GM12878 (cell line): ENCODE results near the gene TNK2. TPM values are rescaled to one million over a fixed set of nuclear protein-coding genes. Genes with fewer than 3 reads are reported as not detected.

Experiments used
- ATAC-seq: fragments of 200-7000 bp; cut with Tn5 transposase; 3 replicates; pipeline ENCODE4 v1.9.1; 2020; ENCODE audit warnings: mild to moderate bottlenecking, moderate library complexity
- BruUV-seq: library from RNA; stranded (reverse); fragments of 400-500 nt; replicated peaks from 2 replicates; lab custom pipeline; 2021; lab: Mats Ljungman, UMichigan
- CTCF ChIA-PET: fragments of 300-600 bp; sonication (Branson Sonifier 250); formaldehyde crosslinking; extraction: SDS; loops from one replicate; lab custom pipeline; 2021; ENCODE audit warnings: inconsistent platforms; lab: Yijun Ruan, JAX
- POLR2A ChIA-PET: fragments of 350-600 bp; formaldehyde crosslinking; extraction: SDS; loops from one replicate; lab custom pipeline; 2021; ENCODE audit warnings: inconsistent platforms; lab: Charles Lee
- RAD21 ChIA-PET: fragments of 300-600 bp; sonication (Branson Sonifier 250); formaldehyde crosslinking; loops from one replicate; lab custom pipeline; 2023; ENCODE audit warnings: antibody characterized with exemption; ENCODE audit not compliant: unreplicated experiment; lab: Charles Lee
- SMC1A ChIA-PET: fragments of 300-600 bp; sonication (Branson Sonifier 250); formaldehyde crosslinking; loops from one replicate; lab custom pipeline; 2023; ENCODE audit not compliant: unreplicated experiment, uncharacterized antibody; lab: Charles Lee
- DNase-seq: peaks from one replicate; pipeline ENCODE4 v3.0.0-alpha.2; 2011; ENCODE audit warnings: low read depth, low spot score
- FAIRE-seq: peaks from 3 replicates; lab custom pipeline; 2011; peaks lifted over from hg19 to GRCh38; lab: Jason Lieb, UNC
- H2AFZ ChIP-seq: 2 replicates; pipeline ENCODE4 v1.6.0; 2011; ENCODE audit warnings: low read depth, low read length, control low read depth; ENCODE audit not compliant: control insufficient read depth
- H3K27ac ChIP-seq: 2 replicates; pipeline ENCODE4 v1.5.1; 2011; ENCODE audit warnings: control low read depth; ENCODE audit not compliant: control insufficient read depth, insufficient read depth
- H3K27me3 ChIP-seq, 2 experiments: replicated peaks in 1 of 2; 2 replicates each; pipeline versions ENCODE4 v1.6.0 to v1.6.1; 2011; ENCODE audit warnings: low read length in 1 of 2; ENCODE audit not compliant: control insufficient read depth in 2 of 2, insufficient read depth in 2 of 2
- H3K36me3 ChIP-seq, 2 experiments: 2 replicates each; pipeline ENCODE4 v1.5.1; 2011; ENCODE audit warnings: low read length in 1 of 2; ENCODE audit not compliant: control insufficient read depth in 2 of 2, insufficient read depth in 2 of 2
- H3K4me1 ChIP-seq: 2 replicates; pipeline ENCODE4 v1.6.1; 2011; ENCODE audit warnings: mild to moderate bottlenecking, low read length, moderate library complexity, mixed read lengths; ENCODE audit not compliant: control insufficient read depth, insufficient read depth
- H3K4me2 ChIP-seq: 2 replicates; pipeline ENCODE4 v1.6.0; 2011; ENCODE audit warnings: control low read depth; ENCODE audit not compliant: control insufficient read depth, insufficient read depth
- H3K4me3 ChIP-seq: fragments of 200-600 bp; sonication (generic); 2 replicates; pipeline ENCODE4 v1.5.1; 2016
- H3K79me2 ChIP-seq: 2 replicates; pipeline ENCODE4 v1.6.0; 2011; ENCODE audit warnings: low read length; ENCODE audit not compliant: control insufficient read depth, insufficient read depth
- H3K9ac ChIP-seq: 2 replicates; pipeline ENCODE4 v1.8.0; 2011; ENCODE audit warnings: low read length, control low read depth, mixed read lengths; ENCODE audit not compliant: control insufficient read depth, insufficient read depth
- H3K9me3 ChIP-seq: replicated peaks from 3 replicates; pipeline ENCODE4 v1.5.1; 2011; ENCODE audit warnings: mild to moderate bottlenecking, low read length; ENCODE audit not compliant: control insufficient read depth, insufficient read depth
- H4K20me1 ChIP-seq: 2 replicates; pipeline ENCODE4 v1.6.0; 2011; ENCODE audit not compliant: control insufficient read depth, insufficient read depth
- CBFB ChIP-seq: IDR thresholded peaks from 2 replicates; pipeline ENCODE4 v1.6.1; 2016; ENCODE audit warnings: antibody characterized with exemption, low read depth
- CHD1 ChIP-seq: IDR thresholded peaks from 2 replicates; pipeline ENCODE4 v1.6.1; 2012; ENCODE audit warnings: low read depth, low read length, improper control_type of control experiment
- CREM ChIP-seq: IDR thresholded peaks from 2 replicates; pipeline ENCODE4 v1.6.1; 2014; ENCODE audit warnings: antibody characterized with exemption, low read depth
- IKZF2 ChIP-seq, 2 experiments: fragments of 450-650 bp; IDR thresholded peaks; 2 replicates each; pipeline ENCODE4 v1.6.1; 2017; ENCODE audit warnings: mild to moderate bottlenecking in 2 of 2, moderate library complexity in 2 of 2
- KLF5 ChIP-seq: fragments of 450-650 bp; IDR thresholded peaks from 2 replicates; pipeline ENCODE4 v1.6.1; 2014; ENCODE audit warnings: mild to moderate bottlenecking; ENCODE audit not compliant: partially characterized antibody
- NBN ChIP-seq: fragments of 450-650 bp; IDR thresholded peaks from 2 replicates; pipeline ENCODE4 v1.6.1; 2016
- NRF1 ChIP-seq: conservative IDR thresholded peaks from 2 replicates; pipeline ENCODE4 v1.6.1; 2011; ENCODE audit warnings: mild to moderate bottlenecking, low read depth, low read length, improper control_type of control experiment
- PKNOX1 ChIP-seq: fragments of 450-650 bp; IDR thresholded peaks from 2 replicates; pipeline ENCODE4 v1.6.1; 2016; ENCODE audit warnings: mild to moderate bottlenecking
- RUNX3 ChIP-seq: IDR thresholded peaks from 2 replicates; pipeline ENCODE4 v1.6.1; 2012; ENCODE audit warnings: low read length, inconsistent platforms
- TAF1 ChIP-seq: IDR thresholded peaks from 2 replicates; pipeline ENCODE4 v1.6.1; 2011; ENCODE audit warnings: mild to moderate bottlenecking, low read depth, low read length, borderline replicate concordance
- WGBS: methylation state at CpG from one replicate; pipeline ENCODE4 v1.1.6; 2016; ENCODE audit warnings: low lambda C conversion rate; ENCODE audit not compliant: insufficient replicate concordance, insufficient coverage; ENCODE audit errors: missing lambda C conversion rate; 5-methylcytosine and 5-hydroxymethylcytosine counted together
- in situ Hi-C: fragments of 300-500 bp; cut with MboI; formaldehyde crosslinking; loops from 9 replicates; pipeline ENCODE4 v1.14.3; 2018; ENCODE audit warnings: mixed read lengths
- intact Hi-C: fragments of 100-400 bp; cut with micrococcal nuclease; formaldehyde crosslinking; loops from one replicate; pipeline ENCODE4 v1.14.2; 2022; ENCODE audit not compliant: unreplicated experiment
- polyA plus RNA-seq, 11 experiments: library from polyadenylated mRNA; depleted of rRNA in 4 of 11; unstranded in 6 of 11; stranded (reverse) in 5 of 11; fragments of >200 nt; fragmentation: Nextera tagmentation in 4 of 11; fragmentation: Illumina TruSeq in 1 of 11; extraction: Ambion mirVana in 4 of 11; extraction: Trizol in 1 of 11; gene quantifications; 1 replicate in 1 of 11; 2 replicates in 10 of 11; pipeline versions ENCODE4 v1.2.1 to v1.2.3, GENCODE V29; 2011 to 2016; ENCODE audit warnings: inconsistent platforms in 2 of 11, missing spikeins in 2 of 11, low read depth in 1 of 11
- total RNA-seq, 4 experiments: library from RNA; depleted of rRNA in 3 of 4; stranded (reverse); fragments of >200 nt in 3 of 4; fragmentation: Illumina TruSeq in 1 of 4; extraction: Trizol in 1 of 4; gene quantifications; 2 replicates each; pipeline versions ENCODE4 v1.2.1 to v1.2.3, GENCODE V29; 2013 to 2021
- TF ChIP-seq, protein P1 (sequence below): fragments of 150-350 bp; IDR thresholded peaks from 2 replicates; pipeline ENCODE4 v1.6.1; 2016; ENCODE audit warnings: low read depth, low read length

The TNK2 gene
- total and polyA plus RNA-seq, 10 of the 15 experiments (the other 5 are each of a cell fraction or from before 2014, with no cell fraction given) = 0.13 to 47.8 (median 10.8) TPM

DNA sequence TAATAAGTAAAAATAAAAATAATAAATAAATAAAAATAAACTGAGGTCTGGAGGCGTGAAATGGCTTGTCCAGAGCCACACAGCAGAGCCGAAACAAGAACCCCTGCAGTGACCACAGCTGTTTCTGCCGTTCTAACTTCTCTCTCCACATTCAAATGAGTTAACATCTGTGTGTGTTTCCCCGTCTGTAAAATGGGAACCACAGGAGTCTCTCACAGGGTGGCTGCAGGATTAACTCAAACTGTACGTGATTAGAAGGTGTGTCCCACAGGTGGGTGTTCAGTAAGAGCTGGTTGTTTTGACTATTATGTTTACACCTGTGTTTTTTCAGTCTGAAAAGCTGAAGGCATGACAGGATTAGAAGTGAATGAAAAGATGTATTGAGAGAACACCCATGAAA lies 69.6 kb downstream of the TNK2 start:
- no peak for DNase-seq
- RAD21 ChIA-PET = no interaction called here
- no peak overlapping the region for H3K4me3 ChIP-seq
- no peaks in the 10 kb centered on the region; the same call in 2 of the 3 replicates for H3K9me3 ChIP-seq
- intact Hi-C loops (no loop called here), in situ Hi-C loops (loop anchor here (5.0 kb wide), 1 partner anchor 81 kb away; no protein-coding TSS in a partner anchor)
- H3K27ac ChIP-seq = no peak overlapping the region
- under 1% methylated on average over 5 of the region's 5 CpGs for WGBS
- H3K4me2 ChIP-seq = peak overlapping the region; percentile 1; the same call in 1 of the 2 replicates
- H3K9ac ChIP-seq = no peak overlapping the region
- H3K4me1 ChIP-seq = peaks cover 10% of the 10 kb centered on the region
- FAIRE-seq = peak; percentile 88
- no TSS peak for BruUV-seq
- H3K27me3 ChIP-seq = no peaks in the 10 kb centered on the region; a peak in 2 of 4 replicates
- H4K20me1 ChIP-seq = no peaks in the 10 kb centered on the region
- POLR2A ChIA-PET = no interaction called here
- CTCF ChIA-PET = interaction anchor here (1.1 to 2.1 kb wide), 2 partner anchors 12 to 56 kb away, joined by 3 to 16 read pairs; no protein-coding TSS in a partner anchor
- SMC1A ChIA-PET = interaction anchor here (1.1 kb wide), 1 partner anchor 11 kb away, joined by 3 read pairs; no protein-coding TSS in a partner anchor
- peak; percentile 81 for ATAC-seq
- H2AFZ ChIP-seq = no peak overlapping the region
- no peaks in the 10 kb centered on the region for H3K79me2 ChIP-seq
- no peaks in the 10 kb centered on the region for H3K36me3 ChIP-seq
- TF ChIP-seq CBFB (no peak), CREM (no peak), KLF5 (no peak), RUNX3 (peak; percentile 60; the same call in 1 of the 2 replicates), PKNOX1 (peak; percentile 57)
- TF ChIP-seq, all 136 proteins: peak for 2

DNA sequence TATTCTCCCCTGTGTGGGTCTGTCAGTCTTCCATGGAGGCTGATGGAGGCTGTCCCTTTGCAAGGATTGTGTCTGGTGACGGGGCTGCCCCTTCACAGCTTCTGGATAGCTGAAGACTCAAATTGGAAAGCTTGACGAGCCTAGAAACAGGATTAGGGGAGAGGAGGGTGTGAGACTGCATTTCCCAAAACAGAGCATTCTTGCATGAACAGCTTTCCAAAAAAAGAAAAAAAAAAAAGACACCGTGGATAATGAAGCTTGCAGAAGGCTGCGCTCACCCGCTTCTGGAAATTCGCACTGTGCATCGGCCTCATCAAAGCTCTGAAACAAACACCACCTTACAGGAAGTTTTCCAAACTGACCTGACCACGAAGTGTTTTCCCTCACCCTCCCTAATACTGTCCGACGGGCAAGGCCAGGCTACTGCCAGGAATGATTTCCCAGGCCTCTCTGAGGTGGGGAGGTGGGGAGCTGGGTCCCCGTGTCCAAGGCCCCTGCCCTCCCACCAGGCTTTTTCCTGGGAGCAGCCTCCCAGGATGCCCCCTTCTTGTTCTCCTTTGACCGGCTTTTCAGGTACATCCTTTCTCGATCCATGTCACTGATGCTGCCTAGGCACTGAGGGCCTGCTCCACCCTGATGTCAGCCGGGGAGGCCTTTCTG lies 71.7 kb downstream of the TNK2 start:
- no peak for ATAC-seq
- POLR2A ChIA-PET = no interaction called here
- no peak for TF ChIP-seq NRF1
- TF ChIP-seq IKZF2 (IDR thresholded peaks at IDR 0.05) = no peak
- TF ChIP-seq, protein P1, sequence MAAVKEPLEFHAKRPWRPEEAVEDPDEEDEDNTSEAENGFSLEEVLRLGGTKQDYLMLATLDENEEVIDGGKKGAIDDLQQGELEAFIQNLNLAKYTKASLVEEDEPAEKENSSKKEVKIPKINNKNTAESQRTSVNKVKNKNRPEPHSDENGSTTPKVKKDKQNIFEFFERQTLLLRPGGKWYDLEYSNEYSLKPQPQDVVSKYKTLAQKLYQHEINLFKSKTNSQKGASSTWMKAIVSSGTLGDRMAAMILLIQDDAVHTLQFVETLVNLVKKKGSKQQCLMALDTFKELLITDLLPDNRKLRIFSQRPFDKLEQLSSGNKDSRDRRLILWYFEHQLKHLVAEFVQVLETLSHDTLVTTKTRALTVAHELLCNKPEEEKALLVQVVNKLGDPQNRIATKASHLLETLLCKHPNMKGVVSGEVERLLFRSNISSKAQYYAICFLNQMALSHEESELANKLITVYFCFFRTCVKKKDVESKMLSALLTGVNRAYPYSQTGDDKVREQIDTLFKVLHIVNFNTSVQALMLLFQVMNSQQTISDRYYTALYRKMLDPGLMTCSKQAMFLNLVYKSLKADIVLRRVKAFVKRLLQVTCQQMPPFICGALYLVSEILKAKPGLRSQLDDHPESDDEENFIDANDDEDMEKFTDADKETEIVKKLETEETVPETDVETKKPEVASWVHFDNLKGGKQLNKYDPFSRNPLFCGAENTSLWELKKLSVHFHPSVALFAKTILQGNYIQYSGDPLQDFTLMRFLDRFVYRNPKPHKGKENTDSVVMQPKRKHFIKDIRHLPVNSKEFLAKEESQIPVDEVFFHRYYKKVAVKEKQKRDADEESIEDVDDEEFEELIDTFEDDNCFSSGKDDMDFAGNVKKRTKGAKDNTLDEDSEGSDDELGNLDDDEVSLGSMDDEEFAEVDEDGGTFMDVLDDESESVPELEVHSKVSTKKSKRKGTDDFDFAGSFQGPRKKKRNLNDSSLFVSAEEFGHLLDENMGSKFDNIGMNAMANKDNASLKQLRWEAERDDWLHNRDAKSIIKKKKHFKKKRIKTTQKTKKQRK = no peak
- no peak for TF ChIP-seq TAF1
- no peak for TF ChIP-seq CHD1
- TF ChIP-seq NBN = no peak

More for the DNA sequence above, 71.7 kb downstream of the TNK2 start:
- Histone ChIP-seq H3K27me3 (no peaks in the 10 kb centered on the region; a peak in 2 of 4 replicates), H3K36me3 (no peaks in the 10 kb centered on the region), H3K4me2 (no peak overlapping the region), H3K9ac (no peak overlapping the region), H3K4me3 (no peak overlapping the region), H3K27ac (no peak overlapping the region), H3K79me2 (no peaks in the 10 kb centered on the region), H3K4me1 (peaks cover 10% of the 10 kb centered on the region), H2AFZ (no peak overlapping the region), H3K9me3 (no peaks in the 10 kb centered on the region; the same call in 2 of the 3 replicates), H4K20me1 (no peaks in the 10 kb centered on the region)
- BruUV-seq = no TSS peak
- no peak for DNase-seq
- RAD21 ChIA-PET = no interaction called here
- in situ Hi-C loops = loop anchor here (5.0 kb wide), 1 partner anchor 79 kb away; no protein-coding TSS in a partner anchor
- WGBS = 82% methylated on average over 14 of the region's 14 CpGs
- SMC1A ChIA-PET = no interaction called here
- no peak for FAIRE-seq
- CTCF ChIA-PET = no interaction called here
- intact Hi-C loops = no loop called here
